OCI-M2 (cell line): ENCODE data around the gene UTP20.

Experiments used
- DNase-seq: peaks from one replicate; lab custom pipeline; 2025; ENCODE audit not compliant: unreplicated experiment; lab: John Stamatoyannopoulos, UW

UTP20 gene

DNA sequence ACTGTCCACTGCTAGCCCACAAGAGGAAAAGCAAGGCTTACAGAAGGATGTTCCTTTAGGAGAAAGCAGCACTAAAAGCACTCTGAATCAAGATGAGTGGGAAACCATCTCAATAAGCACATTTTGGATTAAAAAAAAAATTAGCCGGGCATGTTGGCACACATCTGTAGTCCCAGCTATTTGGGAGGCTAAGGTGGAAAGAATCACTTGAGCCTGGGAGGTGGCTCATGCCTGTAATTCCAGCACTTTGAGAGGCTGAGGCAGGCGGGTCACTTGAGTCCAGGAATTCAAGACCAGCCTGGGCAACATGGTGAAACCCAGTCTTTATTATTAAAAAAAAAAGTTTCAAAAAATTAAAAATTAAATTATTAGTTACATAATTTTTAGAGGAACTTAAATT lies 144.7 kb downstream of the UTP20 start:
- no peak for DNase-seq

DNA sequence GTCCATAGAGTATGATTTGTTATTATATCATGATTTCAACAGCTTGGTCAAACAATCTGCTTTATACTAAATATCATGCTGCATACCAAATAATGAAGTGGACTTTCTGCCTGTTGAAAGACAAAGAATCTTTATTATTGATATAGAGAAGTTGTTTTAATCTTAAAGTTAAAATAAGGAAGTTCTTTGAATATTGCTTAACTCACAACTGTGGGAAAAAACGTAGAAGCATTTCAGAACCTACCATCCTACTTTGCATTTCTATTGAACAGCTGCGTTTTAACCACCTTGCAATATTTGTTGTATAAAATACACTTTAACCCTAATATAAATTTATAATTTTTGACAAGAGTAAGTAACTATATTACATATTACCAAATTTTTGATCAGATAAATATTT lies 150.6 kb downstream of the UTP20 start:
- DNase-seq = no peak

DNA sequence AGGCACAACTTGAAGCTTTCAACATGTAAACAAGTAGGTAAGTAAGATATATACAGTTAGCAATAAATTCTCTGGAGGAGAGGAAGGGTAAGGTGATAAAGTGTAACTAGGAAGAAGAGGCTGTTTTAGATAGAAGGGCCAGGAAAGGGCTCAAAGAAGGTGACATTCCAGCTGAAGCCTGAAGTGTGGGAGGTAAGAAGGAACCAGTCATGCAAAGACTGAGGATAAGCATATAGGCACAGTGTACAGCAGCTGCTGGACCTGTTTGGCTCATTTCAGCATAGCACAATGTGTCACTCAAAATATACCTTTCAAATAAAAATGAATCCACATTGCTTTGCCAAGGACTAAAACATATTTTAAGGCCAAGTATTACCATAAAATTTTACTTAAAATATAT lies 156.2 kb downstream of the UTP20 start:
- DNase-seq = no peak
